Right renal cortex interstitium (tissue), 3 donors: Measurements from ENCODE around the gene ZBTB16. TPM values are rescaled to one million over a fixed set of nuclear protein-coding genes. Genes with fewer than 3 reads are reported as not detected.

Source experiments
- DNase-seq, 3 donors: peaks; one replicate each; pipeline ENCODE4 v3.0.0-alpha.2; 2013; ENCODE audit warnings: low read depth in 3 of 3, low spot score in 2 of 3
- polyA plus RNA-seq, 3 donors: library from polyadenylated mRNA; unstranded; fragments of 120-200 nt; gene quantifications; one replicate each; pipeline ENCODE4 v1.2.1, GENCODE V29; 2013; ENCODE audit not compliant: insufficient read length in 3 of 3

Gene ZBTB16
- polyA plus RNA-seq, 3 donors = 1.1 to 1.8 (median 1.4) TPM

DNA sequence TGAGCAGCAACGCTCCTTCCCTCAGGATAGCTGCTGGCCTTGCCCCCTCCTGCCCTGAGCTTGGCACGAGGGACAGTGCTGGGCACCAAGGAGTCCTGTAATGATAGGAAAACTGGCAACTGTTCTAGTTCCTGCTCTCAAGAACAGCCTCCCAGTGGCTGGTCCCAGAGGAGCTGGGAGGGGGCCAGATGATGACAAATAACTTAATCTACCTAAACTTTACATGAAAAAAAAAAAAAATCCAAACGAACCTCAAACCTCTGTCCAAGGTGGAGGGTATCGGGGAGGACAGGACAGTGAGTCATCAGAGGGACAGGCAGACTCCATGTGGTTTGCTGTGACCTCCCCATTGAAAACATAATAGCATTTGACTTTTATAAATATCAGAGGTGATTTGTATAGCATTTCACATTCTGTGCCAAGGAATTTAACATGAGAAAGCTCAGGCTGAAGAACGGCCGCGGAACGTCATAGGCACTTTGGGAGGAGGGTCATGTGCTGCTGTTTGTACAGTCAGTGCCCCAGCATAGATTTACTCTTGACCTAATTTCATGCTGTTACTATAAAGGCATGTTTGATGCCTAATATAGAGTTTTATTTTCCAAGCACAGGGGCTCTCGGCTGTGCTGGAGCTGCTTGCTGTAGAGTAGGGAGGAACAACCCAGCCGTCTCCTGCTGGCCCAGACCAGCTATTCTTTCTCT is 138.4 kb downstream of the ZBTB16 start:
- peak in 2 of 3 donors; percentile 62 to 66 for DNase-seq

- no peak for DNase-seq
Measured at GRCh38 chr11:114199051-114199450, 139.5 kb downstream of the ZBTB16 start.

GRCh38 chr11:114200351-114201133 is 141.0 kb downstream of the ZBTB16 start:
- DNase-seq = no peak

GRCh38 chr11:114201219-114201618 is 141.7 kb downstream of the ZBTB16 start:
- DNase-seq = no peak

GRCh38 chr11:114202011-114202609 is 142.6 kb downstream of the ZBTB16 start:
- no peak for DNase-seq

GRCh38 chr11:114207096-114207495 is 147.6 kb downstream of the ZBTB16 start:
- no peak for DNase-seq

GRCh38 chr11:114208377-114208776 is 148.9 kb downstream of the ZBTB16 start:
- DNase-seq = no peak

DNA sequence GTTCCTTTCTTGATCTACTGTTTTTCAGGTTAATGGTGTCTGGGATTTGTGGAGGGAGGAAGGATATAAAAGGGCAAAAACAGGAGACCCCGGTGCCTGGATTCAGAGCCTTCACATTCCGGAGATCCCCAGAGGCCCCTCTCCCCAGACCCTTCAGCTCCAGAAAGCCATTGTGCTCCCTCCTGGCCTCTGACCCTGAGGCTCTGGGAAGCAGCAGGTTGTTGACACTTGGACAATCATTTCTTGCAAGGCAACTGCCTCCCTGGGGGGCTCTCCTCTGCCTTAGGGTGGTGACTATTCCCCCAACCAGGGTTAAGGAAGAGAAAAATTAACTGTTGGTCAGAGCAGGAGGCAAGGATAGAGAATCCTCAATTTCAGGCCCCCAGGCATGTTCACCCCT is 149.8 kb downstream of the ZBTB16 start:
- DNase-seq = no peak

DNA sequence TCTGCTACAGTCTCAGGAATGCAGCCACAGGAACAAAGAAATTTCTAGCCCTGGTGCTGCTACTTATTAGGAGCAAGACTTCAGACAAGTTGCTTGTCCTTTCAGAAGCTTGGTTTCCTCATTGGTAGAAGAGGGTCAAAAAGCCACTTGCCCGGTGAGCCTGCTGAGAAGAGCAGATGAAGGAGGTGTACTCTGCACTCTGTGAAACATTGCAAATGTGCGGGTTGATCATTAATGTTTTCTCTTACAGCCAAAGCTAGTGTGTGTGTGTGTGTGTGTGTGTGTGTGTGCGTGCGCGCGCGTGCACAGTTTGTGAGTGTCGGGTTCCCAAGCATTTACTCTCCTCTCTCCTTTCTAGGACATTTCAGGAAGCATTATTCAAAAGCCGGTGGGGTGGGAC is 150.4 kb downstream of the ZBTB16 start:
- DNase-seq = peak in 1 of 3 donors; percentile 46

- DNase-seq = no peak
Measured at GRCh38 chr11:114211444-114212121, 152.1 kb downstream of the ZBTB16 start.

GRCh38 chr11:114213622-114214021 is 154.1 kb downstream of the ZBTB16 start:
- DNase-seq = no peak

- no peak for DNase-seq
Measured at GRCh38 chr11:114215428-114215827, 155.9 kb downstream of the ZBTB16 start.

GRCh38 chr11:114215871-114216795 is 156.6 kb downstream of the ZBTB16 start:
- no peak for DNase-seq

DNA sequence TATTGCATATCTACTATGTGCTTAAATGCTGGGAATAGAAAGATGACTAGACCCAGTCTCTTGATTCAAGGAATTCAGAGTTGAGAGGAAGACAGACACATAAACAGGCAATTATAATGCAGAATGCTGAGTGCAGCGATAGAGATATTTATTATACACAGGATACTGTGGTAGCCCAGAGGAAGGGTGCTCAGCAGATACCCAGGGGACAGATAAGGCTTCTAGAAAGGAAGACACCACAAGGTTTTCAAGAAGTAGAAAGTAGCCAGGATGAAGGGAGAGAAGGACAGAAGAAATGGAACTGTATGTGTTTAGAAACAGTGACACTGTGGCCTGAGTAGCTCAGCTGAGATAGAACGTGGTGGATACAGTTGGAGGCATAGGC is 157.3 kb downstream of the ZBTB16 start:
- DNase-seq = no peak

DNA sequence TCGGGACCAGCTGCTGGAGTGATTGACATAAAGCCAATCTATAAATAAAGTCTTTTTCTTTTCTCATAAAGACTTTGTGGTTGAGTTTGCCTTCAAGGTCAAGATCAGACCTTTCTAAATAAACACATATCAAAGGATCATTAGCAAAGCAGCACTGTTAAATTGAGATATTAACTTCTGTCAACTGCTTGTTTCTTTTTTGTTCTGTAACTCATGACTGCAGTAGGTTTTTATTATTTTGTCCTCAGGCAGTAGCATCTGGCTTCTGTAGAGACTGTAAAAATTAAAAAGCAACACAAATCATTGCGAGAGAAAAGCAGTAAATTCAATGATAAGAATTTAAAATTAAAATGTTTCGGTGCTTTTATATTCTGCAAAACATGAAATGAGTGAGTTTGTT is 159.0 kb downstream of the ZBTB16 start:
- no peak for DNase-seq

- no peak for DNase-seq
Measured at GRCh38 chr11:114219559-114220349, 160.2 kb downstream of the ZBTB16 start.

- no peak for DNase-seq
Measured at GRCh38 chr11:114221037-114221436, 161.5 kb downstream of the ZBTB16 start.

- no peak for DNase-seq
Measured at GRCh38 chr11:114225661-114226060, 166.2 kb downstream of the ZBTB16 start.

DNA sequence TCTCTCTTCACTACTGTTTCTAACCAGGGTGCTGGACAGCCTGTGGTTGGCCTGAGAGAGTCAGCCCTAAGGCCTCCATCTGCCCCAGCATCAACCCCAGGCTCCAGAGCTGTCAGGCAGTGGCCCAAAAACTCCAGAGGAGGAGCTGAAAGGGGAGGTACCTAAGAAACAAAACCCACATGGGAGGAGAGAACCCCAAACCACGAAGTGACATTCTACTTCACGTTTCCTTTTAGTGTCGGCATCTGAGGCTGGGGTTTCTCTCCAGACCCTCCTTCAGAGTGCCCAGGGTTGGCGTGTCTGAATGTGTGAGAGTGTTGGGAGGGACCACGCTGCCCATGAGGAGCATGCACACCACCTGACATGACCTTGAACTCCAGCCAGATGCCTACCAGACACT is 166.8 kb downstream of the ZBTB16 start:
- no peak for DNase-seq
